SU-DHL-6 (cell line): ENCODE data around the gene GSTM2.
"Not testable (repeated sequence)": the region's sequence is repeated elsewhere in the genome, so short reads cannot be mapped to it uniquely, and the experiment has no call there.

Experiments
- H2AFZ ChIP-seq: fragments of 200-600 bp; sonication (generic); 2 replicates; pipeline ENCODE4 v1.6.1; 2014; ENCODE audit warnings: low read depth, mild to moderate bottlenecking, moderate library complexity, mixed read lengths, antibody characterized with exemption, low read length; ENCODE audit not compliant: severe bottlenecking
- H3F3A ChIP-seq: fragments of 200-600 bp; shearing (Covaris generic); 2 replicates; pipeline ENCODE4 v1.6.0; 2016; ENCODE audit warnings: antibody characterized with exemption, mild to moderate bottlenecking; ENCODE audit not compliant: insufficient read depth
- H3K27ac ChIP-seq: fragments of 200-600 bp; sonication (generic); 2 replicates; pipeline ENCODE4 v1.5.1; 2016; ENCODE audit warnings: low read depth, mild to moderate bottlenecking, low read length, moderate library complexity, mixed read lengths
- H3K27me3 ChIP-seq: fragments of 200-600 bp; sonication (generic), shearing (Covaris generic); 2 replicates; pipeline ENCODE4 v1.6.0; 2014; ENCODE audit warnings: mild to moderate bottlenecking, low read length
- H3K36me3 ChIP-seq: fragments of 200-600 bp; sonication (generic); 2 replicates; pipeline ENCODE4 v1.6.1; 2014; ENCODE audit warnings: mild to moderate bottlenecking, low read length, mixed read lengths
- H3K4me2 ChIP-seq: fragments of 300-600, 200-600 bp; shearing (Covaris generic), sonication (generic); 2 replicates; pipeline ENCODE4 v1.6.0; 2014; ENCODE audit warnings: low read length, low read depth, mild to moderate bottlenecking; ENCODE audit not compliant: poor library complexity, severe bottlenecking
- H3K4me3 ChIP-seq: fragments of 200-600 bp; sonication (generic); 2 replicates; pipeline ENCODE4 v1.5.1; 2014; ENCODE audit warnings: antibody characterized with exemption, low read length, mild to moderate bottlenecking, mixed read lengths; ENCODE audit not compliant: insufficient read depth, poor library complexity, severe bottlenecking
- H3K79me2 ChIP-seq: fragments of 200-600 bp; sonication (generic); 2 replicates; pipeline ENCODE4 v1.6.1; 2014; ENCODE audit warnings: mild to moderate bottlenecking, low read length, moderate library complexity; ENCODE audit not compliant: insufficient read depth
- H3K9ac ChIP-seq: fragments of 200-600 bp; sonication (generic); 2 replicates; pipeline ENCODE4 v1.7.0; 2014; ENCODE audit warnings: mild to moderate bottlenecking, low read length
- H3K9me2 ChIP-seq: fragments of 200-600 bp; sonication (generic); replicated peaks from 2 replicates; pipeline ENCODE4 v1.6.1; 2014; ENCODE audit warnings: low read length; ENCODE audit not compliant: insufficient read depth
- H3K9me3 ChIP-seq: fragments of 200-600 bp; sonication (generic); 2 replicates; pipeline ENCODE4 v1.6.1; 2014; ENCODE audit warnings: low read length, mixed read lengths; ENCODE audit not compliant: insufficient read depth
- H4K20me1 ChIP-seq: fragments of 200-600 bp; sonication (generic); 2 replicates; pipeline ENCODE4 v1.6.1; 2014; ENCODE audit warnings: low read depth, mild to moderate bottlenecking, antibody characterized with exemption, low read length, moderate library complexity, mixed read lengths
- CTCF ChIP-seq: fragments of 200-600 bp; sonication (generic); IDR thresholded peaks from one replicate; pipeline ENCODE4 v1.5.1; 2017; ENCODE audit warnings: antibody characterized with exemption, mild to moderate bottlenecking, low read length, moderate library complexity; ENCODE audit not compliant: insufficient read depth, poor library complexity, severe bottlenecking
- EZH2phosphoT487 ChIP-seq: fragments of 200-600 bp; sonication (generic), shearing (Covaris generic); conservative IDR thresholded peaks from 2 replicates; pipeline ENCODE4 v1.6.1; 2018; ENCODE audit warnings: mild to moderate bottlenecking, antibody characterized with exemption, low read length, moderate library complexity, mixed read lengths

GSTM2 gene

GRCh38 chr1:109659145-109659544 lies 8.7 kb upstream of the GSTM2 start:
- no peak for TF ChIP-seq EZH2phosphoT487
- TF ChIP-seq CTCF, result no peak
- no peak overlapping the region for H3K4me3 ChIP-seq

GRCh38 chr1:109659997-109660690 lies 7.7 kb upstream of the GSTM2 start:
- Histone ChIP-seq H2AFZ (no peak overlapping the region), H3K79me2 (no peaks in the 10 kb centered on the region), H3K9me2 (no peaks in the 10 kb centered on the region), H3K27me3 (no peaks in the 10 kb centered on the region), H3K9me3 (no peaks in the 10 kb centered on the region), H3K36me3 (no peaks in the 10 kb centered on the region), H3K9ac (no peak overlapping the region), H4K20me1 (no peaks in the 10 kb centered on the region), H3F3A (no peaks in the 10 kb centered on the region), H3K27ac (no peak overlapping the region), H3K4me3 (no peak overlapping the region), H3K4me2 (no peak overlapping the region)
- no peak for TF ChIP-seq EZH2phosphoT487
- TF ChIP-seq CTCF, result no peak

More at GRCh38 chr1:109659145-109659544, 8.7 kb upstream of the GSTM2 start:
- no peaks in the 10 kb centered on the region for H3K9me2 ChIP-seq
- no peaks in the 10 kb centered on the region for H3F3A ChIP-seq
- no peak overlapping the region for H3K27ac ChIP-seq
- H2AFZ ChIP-seq, result no peak overlapping the region
- H3K27me3 ChIP-seq, result no peaks in the 10 kb centered on the region
- H3K79me2 ChIP-seq, result no peaks in the 10 kb centered on the region
- no peaks in the 10 kb centered on the region for H3K36me3 ChIP-seq
- H3K4me2 ChIP-seq, result no peak overlapping the region
- H3K9ac ChIP-seq, result no peak overlapping the region
- H4K20me1 ChIP-seq, result no peaks in the 10 kb centered on the region
- no peaks in the 10 kb centered on the region for H3K9me3 ChIP-seq

GRCh38 chr1:109660691-109661026 lies 7.2 kb upstream of the GSTM2 start:
- H4K20me1 ChIP-seq, H3K4me2 ChIP-seq, H3K9ac ChIP-seq, H3F3A ChIP-seq, H3K4me3 ChIP-seq, H3K27ac ChIP-seq, H2AFZ ChIP-seq, H3K9me2 ChIP-seq, H3K27me3 ChIP-seq, H3K36me3 ChIP-seq, H3K9me3 ChIP-seq, H3K79me2 ChIP-seq: not testable (repeated sequence)

- Histone ChIP-seq H2AFZ (no peak overlapping the region), H3K4me2 (no peak overlapping the region), H3K9ac (no peak overlapping the region), H3K27ac (no peak overlapping the region), H3K36me3 (no peaks in the 10 kb centered on the region), H3K9me2 (no peaks in the 10 kb centered on the region), H3K79me2 (no peaks in the 10 kb centered on the region), H4K20me1 (no peaks in the 10 kb centered on the region), H3K4me3 (no peak overlapping the region), H3K9me3 (no peaks in the 10 kb centered on the region), H3K27me3 (no peaks in the 10 kb centered on the region), H3F3A (no peaks in the 10 kb centered on the region)
- TF ChIP-seq EZH2phosphoT487 (no peak), CTCF (no peak)
Observed at GRCh38 chr1:109661391-109661790, 6.5 kb upstream of the GSTM2 start.
